GM19025 (cell line): Measurements from ENCODE around the gene TCF7L2.

Source experiments
- ATAC-seq: cut with Tn5 transposase; IDR thresholded peaks from one replicate; pipeline ENCODE4 v1.9.1; 2021; ENCODE audit warnings: mild to moderate bottlenecking, low read depth, moderate library complexity; ENCODE audit not compliant: unreplicated experiment

TCF7L2 gene

DNA sequence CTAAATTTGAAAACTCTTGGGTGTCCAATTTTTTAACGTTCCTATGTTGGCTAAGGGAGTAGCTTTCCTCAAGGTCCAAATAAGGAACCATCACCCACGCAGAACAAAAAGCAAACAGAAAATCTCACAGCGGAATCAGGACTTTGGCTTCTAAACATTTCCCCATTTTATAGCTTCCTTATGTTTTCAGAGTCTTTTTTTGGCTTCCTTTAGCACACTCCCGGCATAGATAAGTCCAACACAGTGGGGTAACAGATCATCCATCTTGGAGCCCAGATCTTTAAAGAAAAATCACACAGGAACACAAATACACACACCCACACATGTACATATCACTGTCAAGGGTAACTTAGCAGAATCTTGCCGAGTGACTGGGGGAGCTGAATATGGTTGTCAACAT lies 4.2 kb upstream of the TCF7L2 start:
- no peak for ATAC-seq

DNA sequence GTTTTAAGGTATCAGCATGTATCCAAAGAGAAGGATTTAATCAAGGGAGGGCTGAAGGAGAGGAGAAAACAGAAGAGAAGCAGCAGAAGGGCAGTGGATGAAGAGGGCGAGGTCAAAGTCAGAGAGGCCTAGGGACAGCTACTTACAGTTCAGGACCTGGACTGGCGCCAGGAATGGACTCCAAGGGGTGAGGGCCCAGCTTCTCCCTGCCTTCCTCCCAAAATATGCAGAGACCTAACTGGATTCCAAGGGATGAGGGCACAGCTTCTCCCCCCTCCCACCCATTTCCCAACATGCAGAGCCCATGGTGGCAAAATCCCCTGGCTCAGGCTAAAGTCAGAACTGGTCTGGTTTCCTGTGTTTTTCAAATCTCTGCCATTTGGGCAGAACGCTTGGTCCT lies 3.4 kb upstream of the TCF7L2 start:
- ATAC-seq: no peak

DNA sequence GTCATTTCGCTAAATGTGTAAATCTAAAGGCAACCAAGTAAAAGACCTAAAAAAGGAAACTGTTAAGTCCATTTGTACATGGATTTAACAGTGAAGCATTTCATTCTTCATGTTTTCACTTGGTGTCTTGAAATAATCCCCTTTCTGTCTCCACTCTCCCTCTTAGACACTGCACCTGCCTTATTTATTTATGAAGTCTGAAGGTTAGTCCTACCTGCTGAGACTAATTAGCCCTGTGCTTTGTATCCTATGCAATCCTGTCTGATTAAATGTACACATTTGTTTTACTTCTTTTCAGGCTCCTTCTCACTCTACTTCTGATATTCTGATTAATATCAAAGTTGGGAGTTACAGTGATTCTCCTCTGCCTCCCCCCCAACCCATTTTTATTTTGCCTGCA lies 1.9 kb upstream of the TCF7L2 start:
- no peak for ATAC-seq

DNA sequence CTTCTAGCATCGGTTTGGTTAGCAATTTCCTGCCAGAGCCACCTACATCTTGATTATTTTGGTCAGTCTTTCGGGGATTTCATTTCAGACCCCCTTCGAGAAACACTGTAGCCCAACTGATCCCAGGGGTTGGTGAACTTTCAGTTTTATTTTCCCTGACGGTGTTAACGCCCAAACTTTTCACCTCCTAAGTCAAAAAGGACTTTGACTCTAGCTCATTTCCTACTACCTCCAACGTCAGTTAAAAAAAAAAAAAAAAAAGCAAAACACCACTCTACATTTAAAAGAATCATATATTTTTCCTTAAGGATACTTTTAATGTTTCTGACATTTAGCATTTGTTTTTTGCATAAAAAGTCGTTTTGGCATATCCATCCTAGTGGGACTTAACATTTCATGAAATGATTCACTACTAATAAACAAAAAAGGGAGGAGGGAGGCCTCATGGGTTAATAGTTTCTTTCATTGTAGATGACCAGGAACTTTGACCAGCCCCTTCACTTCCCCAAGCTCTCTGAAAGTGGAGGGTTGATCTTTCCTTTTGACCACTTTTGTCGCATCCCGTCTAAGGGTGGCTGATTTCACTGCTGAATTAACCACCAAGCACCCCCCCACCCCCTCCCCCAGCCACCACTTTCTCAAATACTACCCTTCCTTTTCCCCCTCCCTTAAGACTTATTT lies 764 bp upstream of the TCF7L2 start:
- no peak for ATAC-seq

DNA sequence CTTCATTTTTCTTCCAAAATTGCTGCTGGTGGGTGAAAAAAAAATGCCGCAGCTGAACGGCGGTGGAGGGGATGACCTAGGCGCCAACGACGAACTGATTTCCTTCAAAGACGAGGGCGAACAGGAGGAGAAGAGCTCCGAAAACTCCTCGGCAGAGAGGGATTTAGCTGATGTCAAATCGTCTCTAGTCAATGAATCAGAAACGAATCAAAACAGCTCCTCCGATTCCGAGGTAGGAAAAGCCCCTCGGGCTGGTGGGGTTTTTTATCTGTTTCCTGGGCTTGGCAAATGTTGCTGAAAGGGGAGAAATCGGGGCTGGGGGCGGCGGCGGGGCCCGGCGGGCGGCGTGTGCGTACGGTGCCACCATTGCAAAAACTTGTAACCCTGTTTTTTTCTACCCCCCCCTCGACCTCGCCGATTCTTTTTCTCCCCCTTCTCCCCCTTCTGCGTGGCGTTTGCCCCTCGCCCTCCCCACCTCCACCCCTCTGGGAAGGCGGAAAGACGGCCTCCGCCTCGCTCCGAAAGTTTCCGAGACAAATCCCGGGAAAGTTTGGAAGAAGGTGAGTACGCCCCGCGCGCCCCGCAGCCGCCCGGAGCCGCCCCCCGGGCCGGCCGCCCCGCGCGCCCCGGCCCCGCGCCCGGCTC lies 789 bp downstream of the TCF7L2 start:
- ATAC-seq: no peak

DNA sequence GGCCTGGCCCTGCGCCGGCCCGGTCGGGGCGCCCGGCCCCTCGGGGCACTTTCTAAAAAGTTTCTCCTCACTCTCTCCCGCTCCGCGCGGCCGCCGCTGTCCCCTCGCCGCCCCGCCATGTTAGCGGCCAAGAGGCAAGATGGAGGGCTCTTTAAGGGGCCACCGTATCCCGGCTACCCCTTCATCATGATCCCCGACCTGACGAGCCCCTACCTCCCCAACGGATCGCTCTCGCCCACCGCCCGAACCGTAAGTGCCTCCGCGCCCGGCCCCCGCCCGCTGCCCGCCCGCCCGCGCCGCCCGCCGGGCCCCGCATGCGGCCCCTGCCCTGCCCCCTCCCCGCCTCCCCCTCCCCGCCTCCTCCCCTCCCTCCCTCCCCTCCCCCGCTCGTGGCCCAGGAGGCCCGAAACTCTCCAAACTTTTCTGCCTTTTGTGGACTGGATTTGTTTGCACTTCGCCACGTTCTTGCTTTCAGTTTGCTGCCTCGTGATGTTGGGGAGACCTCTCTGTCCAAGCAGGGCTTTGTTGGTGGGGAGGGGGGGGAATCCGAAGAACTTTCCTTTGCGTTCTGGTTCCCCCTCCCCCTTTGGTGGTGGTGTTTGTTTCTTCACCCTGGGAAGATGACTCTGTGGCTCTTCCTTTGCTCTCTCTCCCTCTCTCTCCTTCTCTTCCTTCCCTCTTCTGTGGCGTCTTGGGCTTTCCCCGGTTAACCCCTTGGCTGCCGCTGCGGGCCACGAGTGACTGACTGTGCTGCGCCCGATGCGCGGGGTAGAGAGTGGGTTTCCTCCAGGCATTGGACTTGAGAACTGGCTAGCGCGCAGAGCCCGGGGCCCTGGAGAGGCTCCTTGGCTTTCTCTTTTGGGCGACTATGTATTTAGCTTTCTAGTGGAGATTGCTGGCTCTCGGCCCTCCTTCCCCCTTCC lies 1.6 kb downstream of the TCF7L2 start:
- no peak for ATAC-seq

DNA sequence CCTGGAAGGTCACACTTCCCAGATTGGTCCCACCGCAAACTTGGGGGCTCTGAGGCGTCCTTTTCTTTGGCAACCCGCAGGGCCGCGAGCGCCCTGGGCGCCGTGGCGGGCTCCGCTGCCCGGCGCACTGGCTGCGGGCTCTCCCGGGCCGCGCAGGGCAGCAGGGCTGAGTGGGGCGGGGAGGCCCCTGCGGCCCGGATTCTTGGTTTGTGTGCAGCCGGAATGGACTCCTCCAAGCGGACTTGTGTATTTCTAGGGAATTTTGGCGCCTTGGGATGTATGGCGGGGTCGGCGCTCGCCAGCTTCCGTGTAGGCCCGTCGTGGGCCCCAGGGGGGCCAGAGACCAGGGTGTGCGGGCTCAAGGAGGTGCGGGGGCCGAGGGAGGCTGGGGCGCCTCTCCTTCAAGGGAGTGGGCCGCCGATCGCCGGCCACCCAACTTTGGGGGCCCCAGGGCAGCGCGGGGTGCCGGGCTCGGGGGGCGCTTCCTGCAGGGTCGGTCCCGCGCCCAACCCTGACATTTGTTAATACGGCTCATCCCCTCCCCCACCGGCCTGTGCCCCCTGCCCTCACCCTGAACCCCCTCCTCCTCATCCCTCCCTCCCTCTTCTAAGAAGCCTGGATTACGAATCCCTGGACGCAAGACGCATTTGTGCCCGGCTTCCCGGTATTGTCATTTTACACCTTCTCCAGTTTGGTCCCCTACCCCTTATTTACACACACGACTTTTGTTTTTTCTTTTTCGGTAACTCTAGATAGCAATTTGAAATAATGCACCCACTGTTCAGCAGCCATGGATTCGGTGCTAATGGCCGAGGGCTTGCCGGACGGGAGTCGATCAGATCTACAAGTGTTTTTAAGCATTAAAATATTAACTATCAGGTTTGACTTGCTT lies 2.5 kb downstream of the TCF7L2 start:
- no peak for ATAC-seq

DNA sequence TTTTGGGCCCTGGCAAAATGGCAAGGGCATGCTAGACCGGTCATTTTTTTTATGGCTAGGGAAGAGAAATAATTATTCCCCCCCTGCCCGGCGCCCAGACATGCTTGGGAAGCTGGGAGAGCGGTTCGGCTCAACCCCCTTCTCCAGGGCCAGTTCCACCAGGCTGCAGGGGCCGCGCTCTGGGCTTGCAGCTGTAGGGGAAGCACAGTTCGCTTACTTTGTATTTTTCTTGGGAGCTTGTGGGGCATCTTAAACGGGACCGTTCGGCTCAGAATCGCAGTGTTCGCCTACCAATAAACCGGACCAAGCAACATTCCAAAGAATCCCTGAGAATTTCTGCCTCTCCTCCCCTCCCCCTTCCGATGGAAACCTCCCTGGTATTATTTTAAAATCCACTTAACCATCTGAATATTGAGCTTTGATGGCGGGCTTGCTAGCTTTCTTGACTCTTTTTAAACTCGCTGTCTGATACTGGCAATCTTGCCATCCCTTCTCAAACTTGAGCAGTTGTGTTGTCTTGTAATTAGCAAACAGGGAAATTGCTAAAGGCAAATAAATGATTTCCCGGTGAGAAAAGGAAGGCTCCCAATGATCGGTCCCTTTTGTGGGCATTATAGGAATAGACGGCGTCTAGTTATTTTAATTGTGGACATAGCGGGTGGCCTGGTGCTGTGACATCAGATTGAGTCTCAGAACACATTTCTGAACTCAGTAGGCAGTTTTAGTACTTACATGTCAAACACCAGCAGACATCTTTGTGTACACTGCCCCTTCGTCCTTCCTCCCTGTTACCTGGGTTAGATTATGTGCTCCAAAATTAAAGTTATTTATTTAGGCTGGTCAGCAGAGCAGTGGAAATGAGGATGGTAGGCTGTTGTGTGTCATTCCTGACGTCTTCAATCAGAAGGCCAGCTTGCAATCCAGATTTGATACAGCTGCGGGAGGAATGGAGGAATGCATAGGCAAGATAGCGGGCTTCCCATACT lies 3.4 kb downstream of the TCF7L2 start:
- ATAC-seq: no peak

DNA sequence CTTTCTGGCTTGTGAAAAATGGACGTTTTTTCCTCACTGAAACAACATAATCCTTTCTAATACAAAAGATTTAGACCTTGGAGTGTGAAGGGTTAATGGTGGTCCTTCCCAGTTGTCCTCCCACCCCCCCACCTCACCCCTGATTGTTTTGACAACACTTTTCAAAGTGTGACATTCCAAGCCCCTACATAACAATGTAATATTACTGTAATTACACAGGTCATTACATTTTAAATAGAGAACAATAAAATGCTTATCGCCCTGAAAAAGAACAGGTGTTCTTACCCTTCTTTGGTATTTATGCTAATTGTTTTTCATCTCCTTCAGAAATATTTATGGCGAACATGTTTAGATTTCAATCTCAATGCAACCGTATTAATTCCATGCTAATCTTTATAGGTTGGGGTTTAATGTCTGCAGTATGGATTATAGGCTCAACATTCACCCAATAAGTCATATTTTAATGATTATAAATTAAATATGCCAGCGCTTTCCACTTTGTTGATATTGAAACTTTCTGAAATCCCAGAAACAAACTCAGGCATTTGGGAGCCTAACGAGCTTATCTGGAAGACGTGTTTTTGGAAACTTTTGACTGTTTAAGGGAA lies 5.0 kb downstream of the TCF7L2 start:
- ATAC-seq: no peak

DNA sequence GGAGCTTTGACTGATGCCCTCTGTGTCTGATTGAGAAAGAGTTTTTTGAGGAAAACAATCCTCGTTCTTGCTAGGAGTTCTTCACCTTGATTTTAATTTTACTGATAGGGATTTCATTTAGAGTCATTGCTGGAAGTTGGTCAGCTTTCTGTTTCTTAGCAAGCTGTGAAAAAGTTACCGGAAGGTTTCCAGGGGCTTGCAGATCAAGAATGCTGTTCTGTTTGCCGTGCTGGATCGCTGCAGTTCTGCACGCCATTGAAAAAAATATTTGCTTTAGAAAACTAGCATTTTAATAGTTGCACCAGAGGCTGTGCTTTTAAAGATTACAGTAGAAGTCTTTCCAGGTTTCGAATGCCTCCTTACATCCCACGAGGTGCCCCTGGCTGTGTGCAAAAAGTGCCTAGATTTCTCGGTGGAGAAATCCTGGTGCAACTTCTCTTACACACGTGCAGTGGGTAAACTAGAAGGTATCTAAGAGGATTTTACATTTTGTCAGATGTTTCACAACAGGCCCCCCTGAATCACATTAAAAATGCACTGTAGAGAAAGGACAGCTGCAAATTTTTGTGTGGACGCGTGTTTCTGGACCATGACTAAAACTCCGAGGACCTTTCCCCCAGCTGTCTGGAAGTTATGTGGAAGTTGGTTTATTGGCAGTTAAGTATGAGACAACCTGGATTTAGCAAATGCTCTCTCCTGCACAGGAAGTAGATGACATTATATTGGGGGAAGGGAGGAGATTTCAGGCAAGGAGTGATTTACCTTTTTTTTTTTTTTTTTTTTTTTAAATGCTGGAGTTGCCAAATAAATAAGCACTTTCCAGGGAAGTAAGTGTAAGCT lies 5.8 kb downstream of the TCF7L2 start:
- ATAC-seq: no peak

DNA sequence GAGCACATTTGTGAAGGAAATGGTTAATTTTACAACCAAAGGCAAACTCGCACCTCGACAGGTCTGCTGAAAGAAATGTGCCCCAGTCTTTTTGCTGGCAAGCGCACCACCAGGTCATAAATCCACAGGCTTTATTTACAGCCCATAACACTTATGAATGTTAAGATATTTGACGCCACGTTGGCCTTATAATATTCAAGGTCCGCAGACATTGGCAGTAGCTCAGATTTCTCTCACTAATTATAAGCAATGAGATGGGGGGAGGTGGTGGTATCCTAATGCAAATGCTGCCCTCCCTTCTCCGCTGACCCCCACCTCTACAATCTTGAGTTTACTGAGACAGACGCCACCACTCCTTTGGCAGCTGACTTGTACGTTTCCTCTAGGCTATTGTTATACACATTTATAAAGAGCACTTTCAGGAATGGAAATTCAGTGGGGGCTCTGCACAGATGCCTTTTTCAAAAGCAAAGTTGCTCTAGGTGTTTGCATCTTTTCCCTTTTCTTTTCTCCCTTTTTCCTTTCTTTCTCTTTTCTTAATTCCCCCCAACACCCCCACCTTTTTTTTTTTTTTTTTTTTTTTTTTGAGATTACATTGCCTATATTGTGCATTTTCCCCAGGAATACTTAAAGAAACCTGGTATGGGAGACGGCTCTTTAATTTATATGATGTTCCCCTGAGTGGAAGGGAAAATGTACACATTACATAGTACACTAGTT lies 6.7 kb downstream of the TCF7L2 start:
- ATAC-seq: no peak

DNA sequence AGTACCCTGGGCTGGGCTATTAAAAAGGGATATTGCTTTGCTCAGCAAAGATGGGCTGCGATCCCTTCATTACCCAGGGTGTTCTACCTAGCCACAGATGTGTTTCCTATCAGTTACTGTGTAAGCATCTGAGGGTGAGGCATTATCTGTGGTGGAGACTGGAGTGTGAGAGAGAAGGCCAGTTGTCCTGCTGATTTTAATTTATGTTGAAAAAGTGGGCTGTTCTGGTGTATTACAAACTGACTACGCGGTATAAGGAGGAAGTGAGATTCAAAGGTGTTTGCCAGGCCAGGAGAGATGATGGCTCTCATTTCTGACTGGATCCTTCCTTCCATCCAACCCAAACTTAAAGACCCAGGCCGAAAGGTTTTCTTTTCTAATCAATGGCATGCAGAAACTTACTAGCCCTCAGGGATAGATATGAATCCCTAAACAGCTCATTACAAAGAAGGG lies 7.6 kb downstream of the TCF7L2 start:
- no peak for ATAC-seq

DNA sequence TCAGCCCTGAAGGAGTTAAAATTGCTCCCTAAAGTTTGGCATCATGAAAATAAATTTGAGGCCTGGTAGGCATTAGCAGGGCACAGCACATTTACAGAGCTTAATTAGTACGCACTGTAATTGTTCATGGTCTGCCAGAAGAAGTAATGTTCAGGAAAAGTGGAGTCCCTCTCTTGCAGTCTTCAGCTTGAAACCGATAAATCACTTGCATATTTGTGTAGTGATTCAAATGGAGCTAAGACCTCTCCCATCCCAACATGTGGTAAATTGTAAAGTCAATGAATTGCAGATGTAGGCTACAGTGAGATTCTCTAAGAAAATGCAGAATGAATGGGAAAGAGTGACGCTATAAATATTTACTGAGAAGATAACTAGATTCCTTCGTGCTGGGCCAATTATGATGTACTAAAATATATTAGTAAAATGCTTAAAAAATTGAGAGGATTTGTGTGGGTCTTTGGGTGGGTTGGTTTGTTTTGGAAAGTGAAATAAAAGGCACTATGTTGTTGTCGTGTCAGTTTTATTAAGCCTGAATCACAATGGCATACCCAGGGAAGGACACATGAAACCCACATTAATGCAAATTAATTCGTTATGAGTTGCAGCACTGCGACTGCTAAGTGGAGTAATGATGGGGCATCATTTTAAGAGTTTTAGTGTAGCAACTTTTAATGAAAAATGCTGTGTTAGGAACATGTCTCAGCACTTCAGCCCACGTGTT lies 8.4 kb downstream of the TCF7L2 start:
- ATAC-seq: no peak

DNA sequence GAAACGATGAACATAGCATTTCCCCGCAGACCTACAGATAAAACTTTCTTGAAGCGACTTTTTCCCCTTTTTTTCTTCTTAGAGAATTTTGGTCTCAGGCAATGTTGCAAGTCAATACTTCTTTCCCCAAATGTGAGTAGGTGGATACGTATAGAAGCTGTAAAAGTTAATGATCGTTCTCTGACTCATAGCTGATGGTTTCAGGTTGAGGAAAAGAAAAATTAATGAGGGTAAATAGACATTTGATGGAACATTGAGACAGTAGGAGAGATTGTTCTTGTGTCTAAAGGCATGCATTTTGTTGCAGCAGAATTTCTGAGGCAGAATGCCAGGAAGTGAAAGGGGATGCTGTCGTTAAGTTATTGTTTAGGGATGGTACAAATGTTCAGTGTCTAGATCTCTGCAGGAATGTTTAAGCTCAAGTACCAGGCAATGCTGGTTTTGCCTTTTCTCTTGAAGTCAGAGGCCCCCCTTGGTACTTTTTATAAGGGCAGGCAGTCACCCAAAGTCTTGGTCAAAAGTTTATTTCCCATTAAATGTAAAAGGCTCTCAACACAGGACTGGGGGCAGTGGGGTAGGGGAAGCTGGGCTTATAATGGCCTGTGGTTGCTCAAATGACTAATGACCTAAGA lies 9.3 kb downstream of the TCF7L2 start:
- no peak for ATAC-seq

DNA sequence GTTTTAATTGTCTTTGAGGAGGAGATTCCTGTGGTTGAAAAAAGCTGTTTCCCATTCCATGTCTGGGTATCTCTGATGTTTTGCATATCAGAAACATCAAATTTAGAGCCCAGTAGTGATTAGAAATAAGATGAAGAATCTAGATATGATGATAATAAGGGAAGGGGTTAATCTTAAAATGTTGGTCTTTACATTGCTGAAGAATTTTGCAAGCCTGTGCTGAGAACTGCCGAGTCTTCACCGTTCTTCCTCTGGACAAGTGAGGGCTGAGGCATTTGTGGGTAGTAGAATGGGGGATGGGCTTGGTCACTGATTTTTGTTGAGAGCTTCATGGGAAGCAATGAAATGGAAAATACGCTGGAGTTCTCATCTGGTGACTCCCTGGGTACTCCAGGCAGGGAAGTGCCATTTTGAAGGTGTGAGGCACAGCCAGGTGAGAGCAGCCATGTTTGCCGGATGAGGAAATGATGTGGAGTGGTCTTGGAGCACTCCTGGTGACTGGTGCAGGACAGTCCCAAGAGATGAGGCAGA lies 10.2 kb downstream of the TCF7L2 start:
- ATAC-seq: no peak

DNA sequence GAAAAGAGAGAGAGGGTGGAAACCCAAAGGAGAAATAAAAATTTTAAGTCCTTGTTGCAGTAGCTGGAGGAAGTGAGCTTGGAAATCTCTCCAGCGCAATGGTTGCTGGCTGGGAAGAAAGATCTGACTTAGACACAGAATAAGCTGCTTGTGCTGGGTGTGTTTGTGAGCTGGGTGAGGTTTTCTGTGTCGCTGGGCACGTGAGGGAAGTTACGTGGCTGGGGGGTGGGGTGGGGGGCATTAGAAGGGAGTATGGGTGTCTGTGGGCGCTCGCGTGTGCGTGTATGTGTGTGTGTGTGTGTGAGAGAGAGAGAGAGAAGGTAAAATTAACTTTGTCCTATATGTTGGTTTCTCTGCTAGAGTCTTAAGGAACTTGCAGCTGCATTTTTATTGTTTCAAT lies 11.6 kb downstream of the TCF7L2 start:
- no peak for ATAC-seq
